Left lung (tissue), 8 donors: ENCODE data around the gene KCTD10. TPM values are rescaled to one million over a fixed set of nuclear protein-coding genes. Genes with fewer than 3 reads are reported as not detected.

ENCODE experiments used
- polyA plus RNA-seq, 6 donors: library from polyadenylated mRNA; unstranded; fragments of 120-200 nt; gene quantifications; one replicate each; pipeline ENCODE4 v1.2.1, GENCODE V29; 2013; ENCODE audit not compliant: insufficient read length in 6 of 6
- total RNA-seq, 2 donors: library from RNA; stranded (reverse); fragmentation: NEBNext Ultra II Directional; extraction: Animal tissue kit (Norgen Biotek cat#: 25700); gene quantifications; one replicate each; pipeline ENCODE4 v1.2.1, GENCODE V29; 2021
- donor health status: DM: no; HTN: yes; CAD: no.
- donor health status: DM: no; HTN: no; CAD: no.

KCTD10 gene
- total and polyA plus RNA-seq, 8 donors: 42.7 to 68.2 (median 49.7) TPM

Other genes with a start within 250 kb of the KCTD10 start
- gene FOXN4, start 168.0 kb downstream of the KCTD10 start, total RNA-seq: not detected
- 1 to 10 TPM in 3 of 6 donors, under 1 TPM in 3; 0.51 to 2.0 (median 1.1) TPM for gene FOXN4, start 168.0 kb downstream of the KCTD10 start, polyA plus RNA-seq
- gene MYO1H, start 129.4 kb downstream of the KCTD10 start, total RNA-seq: under 1 TPM; 0.20 to 0.31 TPM
- gene MYO1H, start 129.4 kb downstream of the KCTD10 start, polyA plus RNA-seq: under 1 TPM; 0.27 to 0.93 (median 0.34) TPM
- 10 to 100 TPM; 41.4 to 42.5 TPM for gene UBE3B, start 334 bp upstream of the KCTD10 start, total RNA-seq
- 10 to 100 TPM; 30.5 to 36.2 (median 33.3) TPM for gene UBE3B, start 334 bp upstream of the KCTD10 start, polyA plus RNA-seq
- 10 to 100 TPM; 43.9 to 76.1 TPM for gene MMAB, start 96.2 kb upstream of the KCTD10 start, total RNA-seq
- 10 to 100 TPM; 24.9 to 36.2 (median 28.7) TPM for gene MMAB, start 96.2 kb upstream of the KCTD10 start, polyA plus RNA-seq
- 10 to 100 TPM; 23.3 to 46.1 TPM for gene MVK, start 96.5 kb upstream of the KCTD10 start, total RNA-seq
- 10 to 100 TPM; 11.1 to 20.7 (median 15.7) TPM for gene MVK, start 96.5 kb upstream of the KCTD10 start, polyA plus RNA-seq
- gene FAM222A, start 236.5 kb upstream of the KCTD10 start, total RNA-seq: 1 to 10 TPM; 2.9 to 3.1 TPM
- 1 to 10 TPM; 1.8 to 4.0 (median 2.3) TPM for gene FAM222A, start 236.5 kb upstream of the KCTD10 start, polyA plus RNA-seq